Measurements from ENCODE around the gene TMEM59.

- TF ChIP-seq CTCF (conservative IDR thresholded peaks at IDR 0.05; ENCODE audit: low read depth, low read length) (no peak), EZH2 (IDR thresholded peaks at IDR 0.05; ENCODE audit: borderline replicate concordance, low read depth, low read length, poor library complexity, severe bottlenecking) (no peak)
Measured at GRCh38 chr1:53987880-53988279, 65.1 kb downstream of the TMEM59 start.

Data from A673 (cell line).